NCI-H1436 treated with DMSO at 0.1 percent for 48 hours (cell line): Measurements from ENCODE around the gene LCE2C.
"Not testable (repeated sequence)": the region's sequence is repeated elsewhere in the genome, so short reads cannot be mapped to it uniquely, and the experiment has no call there.

Experiments used
- DNase-seq: peaks from one replicate; lab custom pipeline; 2025; lab: John Stamatoyannopoulos, UW

Gene LCE2C, protein sequence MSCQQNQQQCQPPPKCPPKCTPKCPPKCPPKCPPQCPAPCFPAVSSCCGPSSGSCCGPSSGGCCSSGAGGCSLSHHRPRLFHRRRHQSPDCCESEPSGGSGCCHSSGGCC

DNA sequence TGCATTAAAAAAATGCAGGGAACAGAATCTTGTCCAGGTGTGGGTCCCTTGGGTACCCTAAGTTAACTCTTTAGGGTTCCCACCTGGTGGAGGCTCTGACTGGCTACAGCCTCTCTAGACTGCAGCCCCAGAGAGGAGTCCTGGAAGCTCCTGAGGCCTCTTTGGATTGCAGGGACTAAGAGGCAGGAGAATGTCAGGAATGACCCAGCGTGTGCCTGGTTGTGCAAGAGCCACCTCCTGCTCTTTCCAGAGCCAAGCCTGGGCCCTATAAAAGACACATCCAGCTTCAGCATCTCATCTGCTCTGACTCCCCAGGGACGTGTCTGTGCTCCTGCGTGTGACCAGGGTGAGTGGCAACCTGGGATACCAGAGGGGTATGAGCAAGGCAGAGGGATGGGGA is at the start of gene LCE2C:
Gene LCE2C, plus strand, starts transcription at position 297 of the 400 bp plus-strand sequence. CDS start 737 bp downstream, outside the sequence.
- not testable (repeated sequence) for DNase-seq

DNA sequence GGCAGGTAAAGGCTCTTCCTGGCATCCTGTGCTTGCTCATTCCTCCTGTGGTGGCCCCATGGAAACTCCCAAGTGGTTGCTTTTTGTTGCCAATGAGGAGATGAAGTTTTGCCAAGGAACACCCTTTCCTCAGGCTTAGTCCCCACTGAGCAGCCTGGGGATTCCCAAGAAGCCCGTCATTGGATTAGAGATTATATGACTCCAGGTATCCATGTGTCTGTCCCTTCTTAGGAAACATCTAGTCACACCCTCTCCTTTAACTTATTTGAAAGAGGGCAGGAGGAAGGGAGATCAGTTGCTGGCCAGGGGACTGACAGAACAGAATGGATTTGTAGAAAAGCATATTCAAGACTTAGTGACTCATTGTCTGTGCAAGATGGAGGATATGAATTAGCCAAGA is 48.3 kb upstream of the LCE2C start:
- no peak for DNase-seq

DNA sequence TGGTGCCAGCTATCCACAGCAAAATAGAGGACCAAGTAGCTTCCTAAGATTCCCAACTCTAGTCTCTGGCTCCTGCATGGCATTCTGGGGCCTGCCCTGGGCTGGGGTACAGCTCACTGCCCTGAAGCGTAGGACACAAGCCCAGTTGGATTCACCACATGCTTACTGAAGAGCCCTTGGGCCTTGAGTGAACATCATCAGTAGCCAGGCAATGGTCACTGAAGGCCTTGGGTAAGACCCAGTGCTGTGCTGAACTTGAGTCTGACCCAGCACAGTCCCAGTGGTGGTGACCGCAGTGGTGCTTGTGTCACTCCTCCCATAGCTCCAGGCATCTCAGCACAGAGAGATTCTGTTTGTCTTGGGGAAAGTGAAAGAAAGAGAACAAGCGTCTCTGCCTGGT is 44.5 kb upstream of the LCE2C start:
- no peak for DNase-seq

DNA sequence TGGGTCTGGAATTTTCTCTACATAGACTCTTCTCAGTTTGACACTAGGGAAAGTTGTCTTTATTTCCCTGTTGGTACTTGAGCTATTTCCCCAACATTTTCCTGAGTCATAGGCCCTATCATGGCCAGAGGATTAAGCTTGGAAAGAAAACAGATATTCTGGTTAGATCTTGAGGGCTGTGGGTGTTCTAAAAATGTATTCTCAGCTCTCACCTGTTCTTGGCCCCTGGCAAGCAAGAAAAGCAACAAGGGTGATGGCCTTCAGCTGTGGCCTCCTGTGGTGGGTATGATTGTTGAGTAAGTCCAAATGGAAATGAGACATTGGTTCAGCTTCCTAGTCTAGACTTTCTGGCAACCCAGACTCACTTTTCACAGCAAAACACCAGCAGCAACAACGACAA is 34.7 kb upstream of the LCE2C start:
- DNase-seq, result no peak

DNA sequence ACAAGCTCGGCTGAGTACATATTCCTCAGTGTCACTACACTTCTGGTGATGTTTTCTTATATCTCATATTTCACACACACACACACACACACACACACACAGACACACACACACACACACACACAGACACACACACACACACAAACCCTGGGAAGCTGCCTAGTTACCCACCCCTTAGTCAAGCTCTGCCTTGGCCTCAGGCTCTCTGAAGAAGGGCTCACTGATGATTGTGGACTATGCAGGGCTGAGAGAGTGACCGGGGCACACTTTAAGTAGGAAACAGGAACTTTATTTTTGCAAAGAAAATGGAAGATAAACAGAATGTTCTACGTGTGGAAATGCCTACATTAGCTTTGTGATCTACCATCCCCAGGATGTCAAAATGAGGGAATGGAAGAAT is 31.1 kb upstream of the LCE2C start:
- DNase-seq, result no peak

DNA sequence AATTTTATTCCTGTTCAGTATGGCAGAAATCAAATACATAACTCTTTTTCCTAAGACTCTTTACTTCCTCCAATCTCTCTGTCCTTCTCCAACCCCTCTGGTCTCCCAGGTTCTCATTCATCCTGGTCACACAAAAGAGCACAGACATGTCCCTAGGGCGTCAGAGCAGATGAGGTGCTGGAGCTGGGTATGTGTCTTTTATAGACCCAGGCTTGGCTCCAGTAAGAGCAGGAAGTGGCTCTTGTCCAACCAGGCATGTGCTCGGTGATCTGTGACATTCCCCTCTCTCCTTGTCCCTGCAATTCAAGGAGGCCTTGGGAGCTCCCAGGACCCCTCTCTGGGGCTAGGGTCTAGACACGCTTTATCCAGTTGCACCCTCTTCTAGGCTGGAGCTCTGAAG is 29.9 kb upstream of the LCE2C start:
- DNase-seq, result no peak

DNA sequence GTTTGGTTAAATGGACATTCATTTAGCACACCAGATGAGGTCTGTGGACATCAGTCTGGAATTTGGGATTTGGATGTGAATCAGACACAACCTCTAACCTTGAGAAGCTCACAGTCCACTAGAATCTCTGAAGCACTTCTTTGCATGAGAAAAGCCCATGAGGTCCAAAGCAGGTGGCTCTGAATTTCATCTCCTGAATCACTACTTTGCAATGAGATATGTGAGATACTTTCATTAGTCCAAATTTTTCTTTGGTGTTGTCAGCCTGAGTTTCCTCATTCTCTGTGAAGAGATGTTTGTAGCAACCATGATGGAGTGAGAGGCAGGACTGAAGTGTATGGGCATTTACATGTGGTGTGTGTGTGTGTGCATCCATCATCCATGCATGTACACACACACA is 28.4 kb upstream of the LCE2C start:
- DNase-seq, result no peak

DNA sequence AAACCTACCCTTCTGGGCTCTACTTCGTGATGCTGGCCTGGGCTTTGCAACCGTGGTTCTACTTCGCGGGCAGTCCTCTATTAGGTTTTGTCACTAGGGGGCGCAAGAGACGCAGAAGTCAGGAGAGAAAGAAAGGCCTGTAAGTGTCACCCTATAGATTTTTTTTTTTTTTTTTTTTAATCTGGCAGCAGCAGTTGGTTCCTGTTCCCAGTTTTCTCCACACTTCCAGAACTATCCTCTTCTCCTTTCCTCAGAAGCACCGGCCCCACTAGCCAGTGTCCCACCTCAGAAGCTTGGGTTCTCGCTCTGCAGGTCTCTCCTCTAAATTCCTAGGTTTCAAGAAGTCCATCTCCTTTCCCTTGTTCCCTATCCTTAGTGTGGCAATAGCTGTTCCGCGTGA is 21.0 kb upstream of the LCE2C start:
- no peak for DNase-seq

DNA sequence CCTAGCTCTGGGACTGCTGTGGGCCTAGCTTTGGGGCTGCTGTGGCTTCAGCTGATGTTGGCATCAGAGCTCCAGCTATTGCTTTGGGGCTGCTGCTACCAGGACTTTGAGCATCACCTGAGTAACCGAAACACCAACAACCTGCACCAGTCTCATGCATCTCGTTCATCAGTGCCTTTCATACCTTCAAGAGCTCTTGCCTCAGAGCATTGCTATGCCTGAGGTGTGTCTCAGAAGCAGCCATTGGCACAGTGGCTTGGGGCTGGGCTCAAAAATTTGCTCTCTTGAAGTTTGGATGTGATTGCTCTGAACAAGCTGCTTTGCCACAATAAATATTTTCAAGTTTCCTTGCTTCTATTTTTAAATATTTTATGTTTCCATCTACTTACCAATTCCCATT is 18.6 kb upstream of the LCE2C start:
- no peak for DNase-seq

DNA sequence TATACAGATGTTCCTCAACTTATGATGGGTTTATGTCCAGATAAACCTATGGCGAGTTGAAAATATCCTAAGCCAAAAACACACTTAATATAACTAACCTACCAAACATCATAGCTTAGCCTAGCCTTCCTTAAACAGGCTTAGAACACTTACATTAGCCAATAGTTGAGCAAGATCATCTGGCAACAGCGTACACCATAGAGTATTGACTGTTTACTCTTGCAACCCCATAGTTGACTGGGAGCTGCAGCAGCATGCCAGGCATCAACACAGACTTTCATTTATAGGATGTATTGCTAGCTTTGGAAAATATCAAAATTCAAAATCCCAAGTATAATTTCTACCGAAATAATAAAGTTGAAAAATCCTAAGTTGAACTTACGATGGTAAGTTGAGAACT is 17.4 kb upstream of the LCE2C start:
- no peak for DNase-seq

DNA sequence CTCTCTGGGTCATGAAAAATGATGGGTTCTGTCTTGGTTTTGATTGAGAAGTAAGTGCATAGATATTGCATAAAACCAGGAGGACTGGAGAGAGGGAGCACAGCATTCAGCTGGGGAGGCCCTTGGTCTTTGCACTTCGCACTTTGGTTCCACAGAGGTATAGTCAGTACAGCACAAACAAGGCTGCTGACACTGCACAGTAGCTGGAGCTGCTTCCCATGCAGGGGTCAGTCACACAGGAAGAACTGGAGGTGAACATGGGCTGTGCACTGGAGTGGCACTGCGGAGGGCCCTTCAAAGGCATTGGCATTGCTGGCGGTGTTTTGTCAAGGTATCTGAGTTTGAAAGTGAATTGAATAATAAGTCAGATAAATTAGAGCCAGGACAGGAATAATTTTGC is 16.4 kb upstream of the LCE2C start:
- no peak for DNase-seq

DNA sequence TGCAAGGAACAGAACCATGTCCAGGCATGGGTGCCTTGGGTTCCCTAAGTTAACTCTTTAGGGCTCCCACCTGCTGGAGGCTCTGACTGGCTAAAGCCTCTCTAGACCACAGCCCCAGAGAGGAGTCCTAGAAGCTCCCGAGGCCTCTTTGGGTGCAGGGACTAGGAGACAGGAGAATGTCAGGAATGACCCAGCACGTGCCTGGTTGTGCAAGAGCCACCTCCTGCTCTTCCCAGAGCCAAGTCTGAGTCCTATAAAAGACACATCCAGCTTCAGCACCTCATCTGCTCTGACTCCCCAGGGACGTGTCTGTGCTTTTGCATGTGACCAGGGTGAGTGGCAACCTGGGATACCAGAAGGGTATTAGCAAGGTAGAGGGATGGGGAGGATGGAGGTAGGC is 12.0 kb upstream of the LCE2C start, which contains the start of gene LCE2D:
Gene LCE2D, plus strand, starts transcription at position 283 of the 400 bp plus-strand sequence. CDS start 726 bp downstream, outside the sequence.
- no peak for DNase-seq

DNA sequence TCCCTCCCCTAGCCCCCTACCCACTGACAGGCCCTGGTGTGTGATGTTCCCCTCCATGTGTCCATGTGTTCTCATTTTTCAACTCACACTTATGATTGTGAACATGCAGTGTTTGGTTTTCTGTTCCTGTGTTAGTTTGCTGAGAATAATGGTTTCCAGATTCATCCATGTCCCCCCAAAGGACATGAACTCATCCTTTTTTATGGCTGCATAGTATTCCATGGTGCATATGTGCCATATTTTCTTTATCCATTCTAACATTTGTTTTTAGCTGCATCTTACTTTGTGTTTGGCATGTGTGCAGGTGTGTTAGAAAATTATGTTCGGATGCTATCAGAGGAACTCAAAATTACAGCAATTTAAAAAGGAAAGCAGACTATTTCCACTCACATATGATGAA is 8.9 kb upstream of the LCE2C start:
- not testable (repeated sequence) for DNase-seq

DNA sequence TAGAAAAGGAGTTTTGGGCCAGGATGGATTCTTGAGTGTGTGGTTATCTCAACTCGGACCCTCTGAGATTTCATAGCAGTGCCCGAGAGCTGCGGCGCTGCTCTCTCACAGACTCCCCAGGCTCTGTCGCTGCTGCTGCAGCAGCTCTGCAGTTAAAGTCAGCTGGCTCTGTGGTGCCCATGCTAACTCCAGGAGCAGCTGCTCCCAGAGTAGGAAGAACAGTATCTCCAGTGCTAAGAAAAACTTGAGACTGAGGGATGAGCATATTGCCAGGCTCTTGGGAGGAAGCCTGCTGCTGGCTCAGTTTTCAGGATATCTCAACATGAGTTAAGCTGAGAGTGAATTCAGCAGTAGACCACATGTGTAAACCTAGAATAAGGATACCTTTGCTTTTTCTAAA is 7.4 kb upstream of the LCE2C start:
- DNase-seq, result no peak

DNA sequence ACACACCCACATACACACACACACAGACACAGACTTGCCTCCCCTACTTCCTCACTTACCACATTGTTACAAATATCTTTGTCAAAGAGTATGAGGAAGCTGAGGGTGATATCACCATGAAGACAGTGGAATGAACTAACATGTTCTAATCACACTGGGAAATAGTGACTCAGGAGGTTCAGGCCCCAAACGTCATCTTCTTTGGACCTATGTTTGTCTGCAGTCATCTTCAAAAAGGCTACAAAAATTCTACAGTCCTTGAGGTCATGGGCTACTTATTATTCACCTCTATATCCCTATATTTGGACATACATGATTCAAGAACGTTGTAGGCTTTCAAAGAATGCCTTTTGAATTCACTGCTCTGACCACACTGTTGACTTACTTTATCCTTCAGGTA is 2.1 kb upstream of the LCE2C start:
- DNase-seq, result no peak

DNA sequence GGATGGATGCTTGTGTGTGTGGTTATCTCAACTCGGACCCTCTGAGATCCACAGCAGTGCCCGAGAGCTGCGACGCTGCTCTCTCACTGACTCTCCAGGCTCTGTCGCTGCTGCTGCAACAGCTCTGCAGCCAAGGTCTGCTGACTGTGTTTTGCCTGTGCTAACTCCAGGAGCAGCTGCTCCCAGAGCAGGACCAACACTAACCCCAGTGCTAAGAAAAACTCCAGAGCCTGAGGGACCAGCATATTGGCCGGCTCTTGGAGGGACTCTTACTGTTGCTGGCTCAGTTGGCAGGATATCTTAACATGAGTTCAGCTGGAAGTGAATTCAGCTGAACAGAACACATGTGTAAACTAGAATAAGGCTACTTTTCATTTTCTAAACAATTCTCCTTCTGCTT is 4.4 kb downstream of the LCE2C start:
- no peak for DNase-seq

DNA sequence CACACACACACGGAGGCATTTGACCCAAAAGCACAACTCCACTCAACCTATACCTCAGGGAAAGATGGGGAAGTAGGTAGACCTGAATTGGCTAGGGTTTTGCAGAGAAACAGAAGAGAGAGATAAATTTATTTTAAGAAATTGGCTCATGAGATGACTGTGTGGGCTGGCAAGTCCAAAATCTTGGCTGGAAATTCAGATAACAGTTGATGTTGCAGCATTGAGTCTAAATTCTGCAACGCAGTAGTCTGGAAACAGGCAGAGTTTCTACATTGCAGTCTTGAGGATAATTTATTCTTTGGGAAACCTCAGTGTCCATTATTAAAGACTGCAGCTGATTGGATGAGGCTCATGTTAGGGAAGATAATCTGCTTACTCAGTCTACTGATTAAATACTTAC is 6.5 kb downstream of the LCE2C start:
- no peak for DNase-seq

DNA sequence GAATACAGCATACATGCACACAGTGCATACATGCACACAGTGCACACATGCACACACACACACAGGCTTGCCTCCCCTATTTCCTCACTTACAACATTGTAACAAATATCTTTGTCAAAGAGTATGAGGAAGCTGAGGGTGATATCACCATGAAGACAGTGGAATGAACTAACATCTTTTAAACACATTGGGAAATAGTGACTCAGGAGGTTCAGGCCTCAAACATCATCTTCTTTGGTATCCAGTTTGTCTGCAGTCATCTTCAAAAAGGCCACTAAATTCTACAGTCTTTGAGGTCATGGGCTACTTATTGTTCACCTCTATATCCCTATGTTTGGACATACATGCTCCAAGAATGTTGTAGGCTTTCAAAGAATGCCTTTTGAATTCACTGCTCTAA is 8.8 kb downstream of the LCE2C start:
- DNase-seq, result no peak

DNA sequence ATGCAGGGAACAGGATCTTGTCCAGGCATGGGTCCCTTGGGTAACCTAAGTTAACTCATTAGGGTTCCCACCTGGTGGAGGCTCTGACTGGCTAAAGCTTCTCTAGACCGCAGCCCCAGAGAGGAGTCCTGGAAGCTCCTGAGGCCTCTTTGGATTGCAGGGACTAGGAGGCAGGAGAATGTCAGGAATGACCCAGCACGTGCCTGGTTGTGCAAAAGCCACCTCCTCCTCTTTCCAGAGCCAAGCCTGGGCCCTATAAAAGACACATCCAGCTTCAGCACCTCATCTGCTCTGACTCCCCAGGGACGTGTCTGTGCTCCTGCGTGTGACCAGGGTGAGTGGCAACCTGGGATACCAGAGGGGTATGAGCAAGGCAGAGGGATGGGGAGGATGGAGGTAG is 10.7 kb downstream of the LCE2C start, which contains the start of gene LCE2B:
Gene LCE2B, plus strand, starts transcription at position 301 of the 400 bp plus-strand sequence. CDS start 721 bp downstream, outside the sequence.
- DNase-seq, result not testable (repeated sequence)

DNA sequence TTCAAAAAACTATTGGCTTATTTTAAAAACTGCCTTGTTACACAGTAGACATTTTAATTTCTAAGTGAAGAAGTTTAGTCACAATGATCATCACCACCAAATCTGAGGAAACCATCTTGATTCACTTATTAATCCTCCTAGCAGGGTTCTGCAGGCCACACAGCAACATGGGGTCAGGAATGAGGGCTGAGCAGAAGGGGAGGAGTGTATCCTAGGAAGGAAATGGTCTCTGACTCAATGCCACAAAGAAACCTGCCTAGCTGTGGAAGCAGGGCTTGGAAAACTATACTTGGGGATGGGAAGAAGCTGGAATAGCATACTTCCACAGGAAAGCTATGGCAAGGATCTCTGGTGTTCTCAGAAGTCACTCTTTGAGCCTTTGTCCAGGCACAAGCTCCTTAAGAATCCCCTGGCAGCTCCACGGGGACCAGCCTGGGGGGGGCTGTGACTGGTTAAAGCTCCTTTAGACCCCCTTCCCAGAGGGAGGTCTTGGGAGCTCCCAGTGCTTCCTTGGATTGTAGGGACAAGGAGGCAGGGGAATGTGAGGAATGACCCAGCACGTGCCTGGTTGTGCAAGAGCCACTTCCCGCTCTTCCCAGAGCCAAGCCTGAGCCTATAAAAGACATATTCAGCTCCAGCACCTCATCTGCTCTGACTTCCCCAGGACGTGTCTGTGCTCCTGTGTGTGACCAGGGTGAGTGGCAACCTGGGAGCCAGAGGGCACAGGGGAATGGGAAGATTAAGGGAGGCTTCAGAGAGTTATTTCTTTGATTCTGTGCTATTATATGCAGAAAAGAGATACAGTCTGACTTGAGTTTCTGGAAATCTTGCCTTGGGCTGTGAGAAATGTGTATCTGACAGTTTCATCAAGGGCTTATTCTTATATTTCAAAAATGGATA is 22.9 kb downstream of the LCE2C start, which contains the start of gene LCE2A:
Gene LCE2A, plus strand, starts transcription at position 645 of the 900 bp plus-strand sequence. CDS start 557 bp downstream, outside the sequence.
- no peak for DNase-seq

DNA sequence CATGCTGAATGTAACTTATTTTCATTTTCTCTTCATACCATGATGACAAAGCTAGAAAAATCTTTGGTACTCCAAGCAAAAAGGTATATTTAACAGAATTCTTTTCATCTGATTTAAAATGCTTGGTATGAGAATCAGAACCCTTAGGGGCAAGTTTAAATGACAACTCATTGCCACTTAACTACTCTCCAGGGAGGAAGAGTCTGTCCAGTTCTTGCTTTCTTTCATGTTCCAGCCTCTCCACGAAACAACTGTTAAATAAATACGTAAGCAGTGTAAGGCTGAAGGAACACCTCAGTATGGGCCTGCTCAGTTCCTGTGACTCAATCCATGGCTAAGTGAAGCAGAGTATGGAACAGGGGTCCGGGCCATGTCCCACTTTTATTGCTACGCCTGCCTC is 24.7 kb downstream of the LCE2C start:
- no peak for DNase-seq

DNA sequence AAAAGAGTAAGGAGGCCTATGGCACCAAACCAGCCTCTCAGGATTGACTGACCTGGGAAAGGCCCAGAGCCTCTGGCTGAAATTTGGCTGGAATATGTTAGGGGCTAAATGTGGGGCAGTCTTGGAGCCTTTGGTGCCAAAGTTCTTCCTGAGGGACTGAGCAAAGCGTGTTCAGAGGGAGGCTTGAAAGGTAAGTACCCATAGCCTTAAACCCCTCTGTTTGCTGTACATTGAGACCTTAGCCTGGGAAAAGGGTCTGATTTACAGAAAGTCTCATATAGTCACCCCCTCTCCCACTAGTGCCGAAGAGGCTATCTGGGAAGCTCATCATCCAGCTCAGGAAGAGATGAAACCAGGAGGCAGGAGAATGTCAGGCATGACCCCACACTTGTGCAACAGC is 32.8 kb downstream of the LCE2C start, which contains the start of gene LCE4A:
Gene LCE4A, plus strand, starts transcription at position 301 of the 400 bp plus-strand sequence. CDS start 916 bp downstream, outside the sequence.
- no peak for DNase-seq

DNA sequence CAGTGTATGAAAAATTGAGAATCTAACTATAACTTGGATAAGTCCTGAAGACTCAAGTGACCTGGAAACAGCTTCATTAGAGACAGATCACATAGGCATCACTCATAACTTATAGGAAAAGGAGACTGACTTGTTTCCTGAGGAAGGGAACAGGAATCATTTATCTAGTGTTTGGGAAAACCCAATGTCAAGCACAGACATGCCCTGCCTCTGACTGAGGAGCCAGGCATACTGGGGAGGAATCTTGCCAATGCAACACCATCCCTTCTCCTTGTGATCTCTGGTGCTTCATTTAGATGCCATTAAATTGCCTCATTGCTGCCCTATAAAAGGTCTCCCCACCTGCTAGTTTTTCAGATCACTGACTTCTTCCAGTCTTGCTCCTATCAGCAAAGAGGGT is 43.2 kb downstream of the LCE2C start:
- no peak for DNase-seq
